Measurements from ENCODE around the gene KRTAP2-3.
"Not testable (repeated sequence)": the region's sequence is repeated elsewhere in the genome, so short reads cannot be mapped to it uniquely, and the experiment has no call there.

The KRTAP2-3 gene

GRCh38 chr17:41060052-41060604 is at the start of gene KRTAP2-3:
Gene KRTAP2-3 (minus strand): TSS chr17:41060114. CDS start chr17:41060050, 64 bp downstream.
- DNase-seq, result no peak
- TF ChIP-seq POLR2A (IDR thresholded peaks at IDR 0.05; ENCODE audit: low read length) (no peak), GATA1 (IDR thresholded peaks at IDR 0.05; ENCODE audit: low read depth, low read length) (no peak)

DNA sequence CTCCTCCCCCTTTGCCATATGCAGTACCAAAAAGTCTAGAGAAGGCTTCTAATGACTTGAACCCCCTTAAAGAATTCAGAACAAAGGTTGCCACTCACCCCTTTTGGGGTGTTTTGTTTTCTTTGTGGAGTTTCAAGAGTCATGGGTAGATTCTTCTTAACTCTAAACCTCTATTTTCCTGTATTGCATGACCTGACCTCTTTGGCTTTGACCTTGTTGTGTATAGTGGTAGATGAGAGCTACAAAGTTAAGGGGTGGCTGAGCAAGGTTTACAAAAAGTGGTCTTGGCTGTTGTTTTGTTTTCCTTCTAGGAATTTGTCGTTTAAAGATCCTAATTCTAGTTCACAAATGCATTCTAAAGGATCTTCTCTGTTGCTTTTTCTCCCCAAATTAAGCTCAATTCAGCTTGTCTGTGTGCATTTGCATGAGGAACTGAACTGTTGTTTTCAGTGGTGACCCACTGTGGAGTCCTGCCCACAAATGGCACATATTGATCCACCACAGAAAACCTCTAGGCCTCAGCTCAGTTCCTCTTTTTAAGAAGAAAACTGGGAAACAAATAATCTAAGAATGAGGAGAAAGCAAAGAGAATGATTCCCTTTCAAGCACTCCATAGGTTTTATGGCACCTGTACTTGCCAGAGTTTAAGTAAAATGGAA is 48.9 kb upstream of the KRTAP2-3 start:
- DNase-seq, result not testable (repeated sequence)

DNA sequence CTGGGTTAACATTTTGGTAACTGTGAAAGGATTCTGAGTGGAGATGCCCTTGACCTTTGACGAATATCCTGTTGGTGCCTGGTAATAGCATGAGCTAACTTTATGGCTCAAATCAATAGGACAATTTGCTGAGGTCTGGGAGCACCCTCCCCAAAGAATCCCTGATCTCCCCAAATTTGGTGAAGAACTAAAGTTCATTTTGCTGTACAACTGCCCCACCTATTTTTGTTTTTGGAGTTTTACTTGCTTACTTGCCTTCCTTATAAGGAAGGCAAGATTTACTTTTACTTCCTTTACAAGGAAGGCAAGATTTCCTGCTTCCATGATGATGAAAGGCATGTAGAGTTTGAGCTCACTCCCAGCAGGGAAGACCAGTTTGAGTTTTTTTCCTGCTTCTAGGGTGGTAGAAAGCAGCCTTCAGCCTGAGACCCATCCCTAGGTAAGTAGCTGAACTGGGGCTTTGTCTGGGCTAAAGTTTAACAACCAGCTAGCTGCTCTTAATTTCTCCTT is 48.1 kb upstream of the KRTAP2-3 start:
- DNase-seq, result no peak
- TF ChIP-seq POLR2A (IDR thresholded peaks at IDR 0.05; ENCODE audit: low read length), result no peak
- TF ChIP-seq GATA1 (IDR thresholded peaks at IDR 0.05; ENCODE audit: low read depth, low read length), result no peak

DNA sequence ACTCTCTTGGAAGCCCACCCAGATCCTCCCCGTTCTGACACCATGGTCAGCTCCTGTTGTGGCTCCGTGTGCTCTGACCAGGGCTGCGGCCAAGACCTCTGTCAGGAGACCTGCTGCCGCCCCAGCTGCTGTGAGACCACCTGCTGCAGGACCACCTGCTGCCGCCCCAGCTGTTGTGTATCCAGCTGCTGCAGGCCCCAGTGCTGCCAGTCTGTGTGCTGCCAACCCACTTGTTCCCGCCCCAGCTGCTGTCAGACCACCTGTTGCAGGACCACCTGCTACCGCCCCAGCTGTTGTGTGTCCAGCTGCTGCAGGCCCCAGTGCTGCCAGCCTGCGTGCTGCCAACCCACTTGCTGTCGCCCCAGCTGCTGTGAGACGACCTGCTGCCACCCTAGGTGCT is 45.4 kb upstream of the KRTAP2-3 start, which contains the start of gene KRTAP4-9:
Gene KRTAP4-9, plus strand, starts transcription at position 43 of the 400 bp plus-strand sequence. Its CDS starts 0 bp downstream, at position 43.
- not testable (repeated sequence) for DNase-seq

GRCh38 chr17:41104386-41105038 is 44.6 kb upstream of the KRTAP2-3 start:
- not testable (repeated sequence) for DNase-seq

- TF ChIP-seq GATA1 (IDR thresholded peaks at IDR 0.05; ENCODE audit: low read depth, low read length), result no peak
- no peak for TF ChIP-seq POLR2A (IDR thresholded peaks at IDR 0.05; ENCODE audit: low read length)
- no peak for DNase-seq
Observed at GRCh38 chr17:41103896-41104295, 44.0 kb upstream of the KRTAP2-3 start.

DNA sequence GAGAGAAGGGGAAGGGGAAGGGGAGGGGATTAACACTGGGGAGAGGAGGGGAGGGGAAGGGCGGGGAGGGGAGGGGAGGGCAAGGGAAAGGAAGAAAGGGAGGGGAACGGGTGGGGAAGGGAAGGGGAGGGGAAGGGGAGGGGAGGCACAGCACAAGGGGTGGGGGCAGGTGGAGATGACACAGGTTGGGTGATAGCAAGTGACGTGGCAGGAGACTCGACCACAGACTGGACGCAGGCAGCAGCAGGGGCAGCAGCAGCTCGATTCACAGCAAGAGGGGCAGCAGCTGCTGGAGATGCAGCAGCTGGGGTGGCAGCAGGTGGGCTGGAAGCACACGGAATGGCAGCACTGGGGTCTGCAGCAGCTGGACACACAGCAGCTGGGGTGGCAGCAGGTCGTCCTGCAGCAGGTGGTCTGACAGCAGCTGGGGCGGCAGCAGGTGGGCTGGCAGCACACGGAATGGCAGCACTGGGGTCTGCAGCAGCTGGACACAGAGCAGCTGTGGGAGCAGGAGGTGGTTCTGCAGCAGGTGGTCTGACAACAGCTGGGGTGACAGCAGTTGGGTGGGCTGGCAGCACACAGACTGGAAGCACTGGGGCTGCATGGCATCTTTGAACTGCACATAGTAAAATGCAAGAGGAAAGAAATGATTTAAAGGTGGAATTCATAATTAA is 41.8 kb upstream of the KRTAP2-3 start, which contains the start of gene KRTAP4-16:
Gene KRTAP4-16, minus strand, starts transcription at position 624 of the 674 bp plus-strand sequence. Its CDS starts 0 bp downstream, at position 624.
- TF ChIP-seq GATA1 (IDR thresholded peaks at IDR 0.05; ENCODE audit: low read depth, low read length), result no peak
- TF ChIP-seq POLR2A (IDR thresholded peaks at IDR 0.05; ENCODE audit: low read length), result no peak
- no peak for DNase-seq

DNA sequence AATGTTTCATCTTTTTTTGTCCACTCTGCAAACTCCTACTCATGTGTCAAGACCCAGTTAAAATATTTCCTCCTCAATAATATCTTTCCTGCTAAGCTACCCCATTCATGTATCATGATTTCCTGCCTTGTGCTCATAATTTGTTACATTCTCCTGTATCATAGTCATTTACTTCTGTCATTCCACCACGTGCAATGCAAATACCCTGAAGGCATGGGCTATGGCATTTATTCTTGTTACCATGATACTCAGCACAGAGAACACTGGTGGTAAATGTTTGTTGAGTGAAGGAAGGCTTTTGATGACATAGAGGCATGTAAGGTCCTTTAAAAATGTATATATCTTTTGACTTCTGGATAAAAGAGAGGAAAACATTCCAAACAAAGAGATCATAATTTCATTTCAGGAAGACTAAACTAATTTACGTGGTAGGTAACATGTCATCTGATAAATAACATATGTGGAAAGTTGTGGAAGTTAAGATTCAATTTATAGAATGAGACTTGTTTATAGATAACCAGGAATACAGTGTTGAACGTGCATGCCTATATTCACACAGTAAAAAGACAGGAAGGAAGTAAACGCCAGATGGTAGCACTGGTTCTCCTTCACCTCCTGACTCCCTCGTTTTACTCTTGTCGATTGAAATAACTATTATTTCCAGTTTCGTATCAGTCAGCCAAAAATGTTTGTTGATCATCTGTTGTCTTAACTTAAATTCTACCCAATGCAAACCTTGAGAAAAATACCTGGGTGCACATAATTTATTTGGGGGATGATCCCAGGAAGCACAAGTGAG is 40.0 kb upstream of the KRTAP2-3 start:
- not testable (repeated sequence) for DNase-seq

DNA sequence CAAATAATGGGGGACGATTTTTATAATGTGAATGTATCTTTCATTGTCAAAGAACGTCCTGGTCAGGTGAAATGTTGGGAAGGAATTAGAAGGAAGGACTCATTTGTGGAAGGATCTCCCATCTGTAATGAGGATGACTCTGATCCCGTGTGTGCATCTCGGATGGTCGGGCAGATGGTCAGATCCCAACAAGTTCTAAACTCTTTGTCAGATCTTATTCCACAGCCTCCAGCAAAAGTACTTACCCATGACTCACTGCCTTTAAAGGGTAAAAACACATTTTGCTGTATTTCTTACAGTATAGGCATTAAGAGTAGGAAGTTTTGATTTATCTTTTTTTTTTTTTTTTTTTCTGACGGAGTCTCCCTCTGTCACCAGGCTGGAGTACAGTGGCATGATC is 38.6 kb upstream of the KRTAP2-3 start:
- DNase-seq, result no peak
- TF ChIP-seq GATA1 (IDR thresholded peaks at IDR 0.05; ENCODE audit: low read depth, low read length) (no peak), POLR2A (IDR thresholded peaks at IDR 0.05; ENCODE audit: low read length) (no peak)

- TF ChIP-seq GATA1 (IDR thresholded peaks at IDR 0.05; ENCODE audit: low read depth, low read length), result no peak
- TF ChIP-seq POLR2A (IDR thresholded peaks at IDR 0.05; ENCODE audit: low read length), result no peak
- no peak for DNase-seq
Observed at GRCh38 chr17:41098042-41098441, 38.1 kb upstream of the KRTAP2-3 start, which contains the start of gene KRTAP4-8. Gene KRTAP4-8 (minus strand): TSS chr17:41098142. CDS start chr17:41098084, 58 bp downstream.

- no peak for TF ChIP-seq POLR2A (IDR thresholded peaks at IDR 0.05; ENCODE audit: low read length)
- no peak for TF ChIP-seq GATA1 (IDR thresholded peaks at IDR 0.05; ENCODE audit: low read depth, low read length)
- DNase-seq, result no peak
Observed at GRCh38 chr17:41096055-41096454, 36.1 kb upstream of the KRTAP2-3 start.

DNA sequence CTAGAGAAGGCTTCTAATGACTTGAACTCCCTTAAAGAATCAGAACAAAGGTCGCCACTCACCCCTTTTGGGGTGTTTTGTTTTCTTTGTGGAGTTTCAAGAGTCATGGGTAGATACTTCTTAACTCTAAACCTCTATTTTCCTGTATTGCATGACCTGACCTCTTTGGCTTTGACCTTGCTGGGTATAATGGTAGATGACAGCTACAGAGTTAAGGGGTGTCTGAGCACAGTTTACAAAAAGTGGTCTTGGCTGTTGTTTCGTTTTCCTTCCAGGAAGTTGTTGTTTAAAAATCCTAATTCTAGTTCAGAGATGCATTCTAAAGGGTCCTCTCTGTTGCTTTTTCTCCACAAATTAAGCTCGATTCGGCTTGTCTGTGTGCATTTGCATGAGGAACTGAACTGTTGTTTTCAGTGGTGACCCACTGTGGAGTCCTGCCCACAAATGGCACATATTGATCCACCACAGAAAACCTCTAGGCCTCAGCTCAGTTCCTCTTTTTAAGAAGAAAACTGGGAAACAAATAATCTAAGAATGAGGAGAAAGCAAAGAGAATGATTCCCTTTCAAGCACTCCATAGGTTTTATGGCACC is 28.9 kb upstream of the KRTAP2-3 start:
- not testable (repeated sequence) for DNase-seq

DNA sequence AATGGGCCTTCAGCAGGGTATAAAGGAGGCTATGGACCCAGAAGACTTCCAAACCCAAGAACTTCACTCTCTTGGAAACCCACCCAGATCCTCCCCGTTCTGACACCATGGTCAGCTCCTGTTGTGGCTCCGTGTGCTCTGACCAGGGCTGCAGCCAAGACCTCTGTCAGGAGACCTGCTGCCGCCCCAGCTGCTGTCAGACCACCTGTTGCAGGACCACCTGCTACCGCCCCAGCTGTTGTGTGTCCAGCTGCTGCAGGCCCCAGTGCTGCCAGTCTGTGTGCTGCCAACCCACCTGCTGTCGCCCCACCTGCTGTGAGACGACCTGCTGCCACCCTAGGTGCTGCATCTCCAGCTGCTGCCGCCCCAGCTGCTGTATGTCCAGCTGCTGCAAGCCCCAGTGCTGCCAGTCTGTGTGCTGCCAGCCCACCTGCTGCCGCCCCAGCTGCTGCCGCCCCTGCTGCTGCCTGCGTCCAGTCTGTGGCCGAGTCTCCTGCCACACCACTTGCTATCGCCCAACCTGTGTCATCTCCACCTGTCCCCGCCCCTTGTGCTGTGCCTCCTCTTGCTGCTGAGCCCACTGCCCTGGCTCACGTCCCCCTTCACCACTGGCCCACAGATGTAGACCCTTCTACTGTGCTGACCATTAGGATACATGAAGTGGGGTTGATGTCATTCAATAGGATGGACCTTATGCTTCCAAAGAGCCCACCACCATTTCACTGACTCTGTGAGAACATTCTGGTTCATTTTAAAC is 24.4 kb upstream of the KRTAP2-3 start, which contains the start of gene KRTAP4-7:
Gene KRTAP4-7, plus strand, starts transcription at position 51 of the 757 bp plus-strand sequence. Its CDS starts 57 bp downstream, at position 108.
- not testable (repeated sequence) for DNase-seq

- not testable (repeated sequence) for DNase-seq
Observed at GRCh38 chr17:41083427-41083826, 23.5 kb upstream of the KRTAP2-3 start.
